ENCODE measurements around the gene LIF. TPM values are rescaled to one million over a fixed set of nuclear protein-coding genes. Genes with fewer than 3 reads are reported as not detected.

The LIF gene
- total RNA-seq, 6 donors from 2014 or later: 0.89 to 16.9 (median 3.8) TPM

GRCh38 chr22:30270832-30271231 is 24.3 kb upstream of the LIF start:
- peak overlapping the region; percentile 30 to 79 (median 52) for H3K27ac ChIP-seq
- ATAC-seq (ENCODE audit: low FRiP score in 2 of 2) (peak; percentile 60 to 80), DNase-seq (peak in 1 of 2 donors; percentile 90)
- no peaks in the 10 kb centered on the region for H3K9me3 ChIP-seq
- peaks cover 0 to 3% (median under 1%) of the 10 kb centered on the region in 4 donors for H3K4me1 ChIP-seq
- TF ChIP-seq EP300 (IDR thresholded peaks at IDR 0.05): peak; percentile 25 to 72 (median 40)
- no peak for TF ChIP-seq CTCF (IDR thresholded peaks at IDR 0.05)
- peak in 1 of 4 donors; percentile 64 for TF ChIP-seq POLR2A (IDR thresholded peaks at IDR 0.05)
- peak; percentile 80 to 88 for TF ChIP-seq POLR2AphosphoS5 (IDR thresholded peaks at IDR 0.05)
- no peak overlapping the region for H3K4me3 ChIP-seq
- no peaks in the 10 kb centered on the region for H3K27me3 ChIP-seq
- WGBS, 2 donors: 66 to 74% methylated on average over 13 to 16 of the region's 16 CpGs
- no peaks in the 10 kb centered on the region for H3K36me3 ChIP-seq

DNA sequence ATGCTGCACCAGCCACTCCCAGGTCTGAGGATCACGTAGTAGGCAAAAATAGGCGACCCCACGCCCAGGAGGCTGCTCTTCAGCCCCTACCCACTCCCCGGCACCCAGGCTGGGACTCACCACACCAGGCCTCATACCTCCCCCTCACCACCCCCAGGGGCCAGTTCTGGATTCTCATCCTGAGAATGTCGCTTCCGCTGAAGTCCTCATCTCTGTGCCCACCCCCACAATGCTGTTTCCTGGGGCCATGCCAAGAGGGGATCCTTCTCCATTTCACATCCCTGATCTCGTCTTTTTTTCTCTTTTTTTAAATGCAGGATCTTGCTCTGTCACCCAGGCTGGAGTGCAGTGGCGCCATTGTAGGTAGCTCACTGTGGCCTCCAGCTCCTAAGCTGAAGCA is 21.8 kb upstream of the LIF start:
- TF ChIP-seq EP300 (IDR thresholded peaks at IDR 0.05): no peak
- TF ChIP-seq POLR2AphosphoS5 (IDR thresholded peaks at IDR 0.05): no peak
- TF ChIP-seq POLR2A (IDR thresholded peaks at IDR 0.05): no peak
- TF ChIP-seq CTCF (IDR thresholded peaks at IDR 0.05): no peak
- WGBS, 2 donors: 78 to 83% methylated on average over 8 of the region's 8 CpGs
- Histone ChIP-seq H3K4me1 (peaks cover 2 to 11% (median 3%) of the 10 kb centered on the region in 4 donors), H3K36me3 (no peaks in the 10 kb centered on the region), H3K9me3 (no peaks in the 10 kb centered on the region), H3K27ac (peak overlapping the region in 2 of 4 donors; percentile 89 to 95), H3K4me3 (no peak overlapping the region), H3K27me3 (no peaks in the 10 kb centered on the region)
- no peak for ATAC-seq (ENCODE audit: low FRiP score in 2 of 2)
- DNase-seq: no peak

DNA sequence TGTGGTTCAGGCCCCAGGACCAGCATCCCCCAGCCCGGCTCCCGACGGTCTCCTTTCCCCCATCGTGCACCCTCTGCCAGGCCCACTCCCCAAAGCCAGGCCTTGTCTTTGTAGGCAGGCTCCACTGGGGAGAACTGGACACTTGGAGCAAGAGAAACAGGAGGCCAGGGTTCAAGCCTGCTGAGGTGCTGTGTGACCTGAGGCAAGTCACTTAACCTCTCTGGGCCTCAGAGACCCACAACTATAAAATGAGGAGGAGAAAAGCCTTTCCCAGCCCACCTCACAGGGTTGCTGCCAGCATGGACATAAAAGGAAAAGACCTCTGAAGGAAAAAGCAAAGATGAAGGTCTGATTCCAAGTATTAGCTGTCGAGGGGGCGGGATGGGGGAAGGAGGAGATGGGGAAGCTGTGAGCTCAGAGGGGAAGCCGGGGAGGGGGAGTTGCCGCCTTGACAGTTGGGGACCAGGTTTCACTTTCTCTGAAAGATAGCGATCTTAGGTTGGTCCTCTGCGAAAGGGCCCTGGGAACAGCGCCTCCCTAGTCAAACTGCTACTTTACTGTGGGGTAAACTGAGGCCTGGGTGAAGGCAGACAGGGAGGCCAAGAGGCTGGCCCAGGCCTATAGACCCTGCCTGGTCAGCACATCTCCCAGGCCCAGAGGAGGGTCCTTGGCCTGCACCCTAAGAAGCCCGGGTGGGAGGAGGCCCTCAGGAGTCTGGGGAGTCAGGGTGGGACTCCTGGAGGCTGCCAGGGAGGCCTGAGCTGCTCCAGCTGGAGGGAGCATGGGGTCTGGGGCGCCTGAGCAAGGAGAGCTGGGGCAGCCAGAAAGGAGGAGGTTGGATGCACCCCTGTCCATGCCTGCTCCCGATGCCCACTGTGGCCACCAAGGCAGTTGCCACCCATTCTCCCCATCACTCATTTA is 21.1 kb upstream of the LIF start:
- ATAC-seq (ENCODE audit: low FRiP score in 2 of 2): no peak
- Histone ChIP-seq H3K27me3 (no peaks in the 10 kb centered on the region), H3K9me3 (no peaks in the 10 kb centered on the region), H3K4me1 (peaks cover 7 to 18% (median 9%) of the 10 kb centered on the region in 4 donors), H3K27ac (peak overlapping the region; percentile 82 to 95 (median 88)), H3K4me3 (peak overlapping the region in 3 of 4 donors; percentile 33 to 52 (median 35)), H3K36me3 (no peaks in the 10 kb centered on the region)
- peak in 1 of 2 donors; percentile 61 for DNase-seq
- TF ChIP-seq POLR2AphosphoS5 (IDR thresholded peaks at IDR 0.05) (no peak), POLR2A (IDR thresholded peaks at IDR 0.05) (no peak), EP300 (IDR thresholded peaks at IDR 0.05) (no peak), CTCF (IDR thresholded peaks at IDR 0.05) (no peak)
- 64 to 69% methylated on average over 9 to 14 of the region's 14 CpGs for WGBS, 2 donors

DNA sequence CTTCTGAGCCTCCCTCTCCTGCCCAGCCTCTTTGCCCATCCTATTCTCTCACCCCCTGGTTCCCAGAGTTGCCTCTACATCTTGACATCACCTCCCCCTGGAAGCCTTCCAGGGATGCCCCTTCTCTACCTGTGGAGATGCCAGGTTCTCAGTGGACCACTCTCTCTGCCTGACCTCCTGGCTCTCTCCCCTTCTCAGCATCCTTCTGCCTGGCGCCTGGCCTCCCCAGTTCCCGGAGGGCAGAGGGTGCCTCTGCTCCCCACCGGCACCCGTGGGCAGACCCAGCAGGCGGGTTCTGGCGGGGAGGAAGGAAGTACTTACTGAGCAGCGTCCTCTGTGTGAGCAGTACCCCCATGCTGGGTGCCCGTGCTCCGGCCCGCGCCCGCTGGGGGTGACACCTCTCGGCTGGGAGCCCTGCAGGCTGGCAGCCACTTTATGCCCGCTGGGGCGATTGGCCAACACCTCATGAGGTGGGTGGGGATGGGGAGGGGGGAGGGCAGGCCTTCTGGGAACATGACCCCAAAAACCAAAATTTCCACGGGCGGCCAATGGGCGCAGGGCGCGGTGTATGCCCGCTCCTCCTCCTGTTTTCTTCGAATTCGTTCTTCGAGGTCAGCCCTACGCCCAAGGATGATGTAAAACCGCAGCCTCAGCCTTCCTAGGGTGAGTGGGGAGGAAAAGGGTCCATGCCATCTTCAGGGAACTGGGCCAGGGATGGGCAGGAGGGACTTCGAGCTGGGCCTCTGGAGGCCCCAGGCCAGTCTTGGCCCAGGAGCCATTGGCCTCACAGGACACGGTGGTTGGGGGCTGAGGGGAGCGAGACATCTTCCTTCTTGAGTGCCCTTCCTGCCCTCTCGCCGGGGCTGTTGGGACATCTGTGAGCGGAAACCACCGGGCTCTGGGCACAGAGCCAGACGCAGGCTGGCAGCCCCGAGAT is 20.2 kb upstream of the LIF start, which contains the start of gene OSM:
TSS of gene OSM (minus strand) at position 407 of the 937 bp plus-strand sequence. CDS start at position 355, 52 bp downstream.
- 43 to 66% methylated on average over 20 to 35 of the region's 35 CpGs for WGBS, 2 donors
- peak; percentile 50 for ATAC-seq (ENCODE audit: low FRiP score in 2 of 2)

More for the DNA sequence above, 20.2 kb upstream of the LIF start, which contains the start of gene OSM:
- Histone ChIP-seq H3K36me3 (no peaks in the 10 kb centered on the region), H3K4me1 (peaks cover 7 to 18% (median 9%) of the 10 kb centered on the region in 4 donors), H3K27me3 (no peaks in the 10 kb centered on the region), H3K4me3 (peak within 1 kb of the TSS in 3 of 4 donors; percentile 33 to 52 (median 35)), H3K27ac (peak within 1 kb of the TSS; percentile 82 to 95 (median 88)), H3K9me3 (no peaks in the 10 kb centered on the region)
- TF ChIP-seq POLR2AphosphoS5 (IDR thresholded peaks at IDR 0.05) (peak; percentile 65 to 74), POLR2A (IDR thresholded peaks at IDR 0.05) (peak in 1 of 4 donors; percentile 46), CTCF (IDR thresholded peaks at IDR 0.05) (no peak)
- DNase-seq: peak; percentile 89 to 90

All from upper lobe of left lung (tissue), 6 donors.